NCI-H1436 (cell line): ENCODE results near the gene ZNF280B.
"Not testable (repeated sequence)": the region's sequence is repeated elsewhere in the genome, so short reads cannot be mapped to it uniquely, and the experiment has no call there.

ENCODE experiments used
- DNase-seq: peaks from one replicate; lab custom pipeline; 2025; lab: John Stamatoyannopoulos, UW

The ZNF280B gene

DNA sequence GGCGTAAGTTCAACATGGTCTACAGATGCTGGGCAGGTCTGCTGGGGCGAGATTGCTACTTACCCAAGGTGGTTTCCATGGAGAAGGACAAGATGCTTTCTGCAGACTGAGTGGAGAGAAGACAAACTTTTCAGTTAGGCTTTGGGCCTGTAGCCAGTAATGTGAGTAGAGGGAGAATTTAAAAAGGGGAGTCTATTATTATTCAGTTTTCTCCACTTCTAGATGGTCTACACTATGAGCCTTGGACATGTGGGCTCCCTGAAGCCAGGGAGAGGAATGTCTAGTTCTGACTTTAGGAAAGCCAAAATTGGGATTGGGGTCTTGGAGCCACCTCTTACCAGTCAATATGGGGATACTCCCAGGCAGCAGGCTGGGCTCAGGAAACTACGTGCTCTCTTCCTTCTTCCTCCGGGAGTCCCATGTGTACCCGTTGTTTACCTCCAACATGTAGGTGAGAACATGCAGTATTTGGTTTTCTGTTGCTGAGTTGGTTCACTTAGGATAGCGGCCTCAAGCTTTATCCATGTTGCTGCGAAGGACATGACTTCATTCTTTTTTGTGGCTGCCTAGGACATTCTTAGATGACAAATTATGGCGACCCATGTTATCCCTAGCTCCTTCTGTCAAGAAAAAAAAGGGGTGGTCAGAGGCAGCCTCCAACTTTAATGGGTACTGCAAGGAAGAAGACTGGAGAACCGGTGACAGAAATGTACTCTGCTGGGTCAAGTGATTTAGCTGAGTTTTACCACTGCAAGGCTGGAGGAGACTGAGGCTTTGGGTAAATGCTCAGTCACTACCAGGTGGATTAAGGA lies 26.3 kb upstream of the ZNF280B start:
- DNase-seq, result no peak

DNA sequence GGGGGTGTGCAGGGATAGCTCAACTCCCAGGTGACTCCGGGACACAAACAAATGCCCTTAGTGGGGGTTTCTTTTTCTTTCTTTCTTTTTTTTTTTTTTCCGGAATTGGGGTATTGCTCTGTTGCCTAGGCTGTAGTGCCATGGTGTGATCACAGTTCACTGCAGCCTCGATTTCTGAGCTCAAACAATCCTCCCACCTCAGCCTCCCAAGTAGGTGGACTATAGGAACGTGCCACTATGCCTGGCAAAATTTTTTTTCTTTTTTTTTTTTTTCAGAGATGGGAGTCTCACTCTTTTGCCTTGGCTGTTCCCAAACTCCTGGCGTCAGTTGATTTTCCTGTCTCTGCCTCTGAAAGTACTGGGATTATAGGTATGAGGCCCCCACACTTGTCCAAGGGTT lies 25.3 kb upstream of the ZNF280B start:
- DNase-seq, result no peak

DNA sequence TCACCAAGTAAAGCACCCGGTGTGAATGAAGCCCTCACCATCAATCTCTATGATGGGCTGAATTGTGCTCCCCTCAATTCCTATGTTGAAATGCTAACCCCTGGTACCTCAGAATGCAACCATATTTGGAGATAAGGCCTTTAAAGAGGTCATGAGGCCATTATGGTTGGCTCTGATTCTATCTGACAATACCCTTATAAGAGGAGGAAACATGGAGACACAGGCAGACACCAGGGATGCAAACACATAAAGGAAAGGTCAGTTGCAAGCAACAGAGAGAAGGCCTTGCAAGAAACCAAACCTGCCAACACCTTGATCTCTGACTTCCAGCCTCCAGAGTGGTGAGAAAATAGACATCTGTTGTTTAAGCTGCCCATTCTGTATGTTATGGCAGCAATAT lies 24.9 kb upstream of the ZNF280B start:
- DNase-seq, result no peak

- not testable (repeated sequence) for DNase-seq
These were observed 24.1 kb upstream of the ZNF280B start for GRCh38 chr22:22532547-22533071.

DNA sequence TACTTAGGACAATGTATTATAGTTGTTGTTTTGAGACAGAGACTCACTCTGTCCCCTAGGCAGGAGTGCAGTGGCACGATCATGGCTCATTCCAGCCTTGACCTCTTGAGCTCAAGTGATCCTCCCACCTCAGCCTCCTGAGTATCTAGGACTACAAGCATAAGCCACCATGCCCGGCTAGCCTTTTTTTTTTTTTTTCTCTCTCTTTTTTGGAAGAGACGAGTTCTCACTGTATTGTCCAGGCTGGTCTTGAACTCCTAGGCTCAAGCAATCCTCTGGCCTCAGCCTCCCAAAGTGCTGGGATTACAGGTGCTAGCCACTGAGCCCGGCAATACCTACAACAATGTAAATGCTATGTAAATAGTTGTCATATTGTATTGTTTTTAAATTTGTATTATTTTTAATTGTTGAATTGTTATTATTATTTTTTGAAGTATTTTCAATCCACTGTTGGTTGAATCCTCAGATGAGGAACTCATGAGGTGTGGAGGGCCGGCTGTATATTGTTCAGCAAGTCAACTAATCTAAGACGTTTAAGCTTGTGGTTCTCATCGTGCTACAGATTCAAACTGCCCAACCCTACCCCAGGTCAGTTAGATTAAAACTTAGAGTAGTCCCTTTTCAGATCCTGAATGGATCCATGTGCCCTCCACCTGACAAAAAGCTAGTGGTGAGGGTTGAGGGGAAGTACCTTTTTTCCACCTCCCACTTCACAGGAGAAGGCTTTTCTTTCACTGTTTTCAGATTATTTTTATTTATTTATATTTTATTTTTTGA lies 23.4 kb upstream of the ZNF280B start:
- no peak for DNase-seq

GRCh38 chr22:22528780-22529179 lies 20.2 kb upstream of the ZNF280B start:
- DNase-seq, result no peak

- DNase-seq, result no peak
These were observed 18.8 kb upstream of the ZNF280B start for GRCh38 chr22:22527312-22527711.

DNA sequence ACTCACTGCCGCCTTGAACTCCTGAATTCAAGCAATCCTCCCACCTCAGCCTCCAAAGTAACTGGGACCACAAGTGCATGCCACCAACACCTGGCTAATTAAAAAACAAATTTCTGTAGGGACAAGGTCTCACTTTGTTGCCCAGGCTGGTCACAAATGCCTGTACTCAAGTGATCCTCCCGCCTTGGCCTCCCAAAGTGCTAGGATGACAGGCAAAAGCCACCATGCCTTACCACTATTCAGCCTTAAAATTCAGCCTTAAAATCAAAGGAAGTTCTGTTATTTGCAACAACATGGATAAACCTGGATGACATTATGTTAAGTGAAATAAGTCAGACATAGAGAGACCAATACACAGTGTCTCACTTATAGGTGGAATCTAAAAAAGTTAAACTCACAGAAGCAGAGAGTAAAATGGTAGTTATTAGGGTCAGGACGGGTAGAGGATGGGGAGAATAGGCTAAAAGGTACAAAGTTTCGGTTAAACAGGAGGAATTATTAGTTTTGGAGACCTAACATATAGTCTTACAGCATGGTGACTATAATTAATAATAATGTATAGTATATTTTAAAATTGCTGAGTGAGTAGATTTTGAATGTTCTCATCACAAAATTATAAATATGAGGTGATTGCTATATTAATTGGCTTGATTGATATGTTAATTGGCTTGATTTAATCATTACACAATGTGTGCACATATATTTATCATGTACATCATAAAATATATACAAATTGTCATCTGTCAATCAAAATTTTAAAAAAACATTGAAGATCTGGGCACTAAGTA lies 17.8 kb upstream of the ZNF280B start:
- DNase-seq, result no peak

DNA sequence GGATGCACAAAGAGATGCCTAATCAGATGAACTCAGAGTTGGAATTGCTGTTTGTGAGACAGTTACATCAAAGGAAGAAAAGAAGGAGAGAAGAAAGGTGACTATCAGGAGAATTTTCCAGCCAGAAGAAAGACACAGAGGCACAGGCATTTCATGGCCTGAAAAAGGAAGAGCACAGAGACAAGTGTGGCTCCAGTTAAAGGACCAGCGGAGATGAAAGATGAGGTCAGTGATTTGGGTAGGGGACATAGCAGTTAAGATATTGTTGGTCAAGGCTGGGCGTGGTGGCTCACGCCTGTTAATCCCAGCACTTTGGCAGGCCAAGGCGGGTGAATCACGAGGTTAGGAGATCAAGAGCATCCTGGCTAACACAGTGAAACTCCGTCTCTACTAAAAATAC lies 15.0 kb upstream of the ZNF280B start:
- DNase-seq, result no peak

DNA sequence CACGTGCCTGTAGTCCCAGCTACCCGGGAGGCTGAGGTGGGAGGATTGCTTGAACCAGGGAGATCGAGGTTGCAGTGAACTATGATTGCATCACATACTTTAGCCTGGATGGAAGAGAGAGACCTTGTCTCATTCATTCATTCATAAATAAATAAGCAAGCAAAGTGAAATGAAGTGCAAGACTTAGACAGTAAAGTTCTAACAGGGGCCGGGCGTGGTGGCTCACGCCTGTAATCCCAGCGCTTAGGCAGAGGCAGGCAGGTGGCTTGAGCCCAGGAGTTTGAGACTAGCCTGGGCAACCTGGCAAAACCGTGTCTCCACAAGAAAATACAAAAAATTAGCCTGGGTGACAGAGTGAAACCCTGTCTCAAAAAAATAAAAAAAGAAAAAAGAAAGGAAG lies 13.1 kb upstream of the ZNF280B start:
- DNase-seq, result no peak

GRCh38 chr22:22520667-22521602 lies 12.4 kb upstream of the ZNF280B start:
- no peak for DNase-seq

DNA sequence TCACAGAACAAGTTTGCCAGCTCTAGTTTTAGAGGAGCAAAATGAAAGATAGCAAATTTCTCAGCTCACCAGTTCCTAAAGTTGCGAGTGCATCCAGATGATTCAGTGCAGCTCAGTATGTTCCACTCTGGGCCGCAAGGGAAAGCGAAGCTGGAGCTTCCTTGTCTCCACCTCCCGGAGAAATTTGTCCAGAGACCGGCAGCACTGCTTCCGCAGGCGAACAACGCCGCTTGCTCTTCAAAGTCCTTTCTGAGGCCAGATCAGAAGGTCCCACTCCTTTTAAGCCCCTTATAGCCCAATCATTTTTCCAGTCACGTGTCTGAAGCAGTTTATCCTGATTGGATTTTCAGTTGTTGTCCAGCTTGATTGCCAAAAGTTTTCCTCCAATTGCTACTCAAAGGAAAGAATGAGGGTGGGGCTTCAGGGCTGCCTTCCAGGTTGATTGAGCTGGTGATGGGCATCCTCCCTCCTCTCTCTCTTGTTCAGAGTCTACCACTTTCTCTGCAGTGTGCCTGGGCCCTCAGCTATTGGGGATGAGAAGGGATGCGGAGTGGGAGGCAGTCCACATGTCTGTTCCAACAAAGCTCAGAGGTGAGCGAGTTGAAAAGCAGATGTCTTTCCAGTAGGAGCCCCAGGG lies 11.6 kb upstream of the ZNF280B start, which contains the start of gene ZNF280A:
ZNF280A (minus strand) TSS at position 251 of the 637 bp plus-strand sequence. CDS start 4,640 bp downstream, outside the sequence.
- DNase-seq, result no peak

DNA sequence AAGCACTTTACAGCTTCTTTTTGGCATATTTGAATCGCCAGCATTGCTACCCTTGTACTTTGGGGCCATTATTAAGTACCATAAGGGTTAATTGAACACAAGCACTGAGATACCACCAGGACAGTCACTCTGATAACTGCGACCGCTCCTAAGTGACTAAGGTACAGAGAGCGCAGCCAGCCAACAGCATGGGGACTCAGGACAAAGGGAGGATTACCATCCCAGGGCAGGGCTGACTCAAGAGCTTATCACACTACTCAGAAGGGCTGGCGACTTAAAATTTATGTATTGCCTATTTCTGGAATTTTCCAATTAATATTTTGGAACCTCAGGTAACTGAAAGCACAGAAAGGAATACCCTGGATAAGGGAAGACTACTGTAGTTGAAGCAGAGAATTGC lies 11.0 kb upstream of the ZNF280B start:
- no peak for DNase-seq

DNA sequence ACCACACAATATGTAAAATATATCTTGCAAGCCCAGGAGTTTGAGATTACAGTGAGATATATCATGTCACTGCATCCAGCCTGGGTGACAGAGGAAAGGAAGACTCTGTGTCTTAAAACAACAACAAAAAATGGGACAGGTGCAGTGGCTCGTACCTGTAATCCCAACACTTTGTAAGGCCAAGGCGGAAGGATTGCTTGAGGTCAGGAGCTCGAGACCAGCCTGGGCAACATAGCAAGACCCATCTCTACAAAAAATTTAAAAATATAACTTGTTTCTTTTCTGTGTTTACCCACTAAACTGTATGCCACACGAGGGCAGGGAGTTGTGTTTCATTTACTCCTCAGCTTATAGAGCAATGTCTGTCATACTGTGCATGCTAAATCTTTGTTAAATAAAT lies 8.4 kb upstream of the ZNF280B start:
- DNase-seq, result no peak

DNA sequence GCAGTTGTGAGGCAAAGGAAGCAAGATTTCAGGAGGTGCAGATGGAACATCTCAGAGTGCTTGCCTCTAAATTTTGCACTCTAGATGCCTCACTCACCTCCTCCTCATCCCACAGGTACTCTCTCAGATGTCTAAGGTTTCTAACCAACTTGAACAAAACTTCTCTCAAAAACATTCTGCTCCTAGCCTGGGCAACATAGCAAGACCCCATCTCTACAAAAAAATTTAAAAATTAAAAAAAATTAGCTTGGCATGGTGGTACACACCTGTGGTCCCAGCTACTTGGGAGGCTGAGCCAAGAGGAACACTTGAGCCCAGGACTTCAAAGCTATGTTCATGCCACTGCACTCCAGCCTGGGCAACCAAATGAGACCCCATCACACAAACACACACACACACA lies 7.3 kb upstream of the ZNF280B start:
- DNase-seq, result no peak

GRCh38 chr22:22514431-22514830 lies 5.9 kb upstream of the ZNF280B start:
- DNase-seq, result not testable (repeated sequence)

- DNase-seq, result no peak
These were observed 5.1 kb upstream of the ZNF280B start for GRCh38 chr22:22513619-22514018.

- no peak for DNase-seq
These were observed 4.4 kb upstream of the ZNF280B start for GRCh38 chr22:22512951-22513350.

DNA sequence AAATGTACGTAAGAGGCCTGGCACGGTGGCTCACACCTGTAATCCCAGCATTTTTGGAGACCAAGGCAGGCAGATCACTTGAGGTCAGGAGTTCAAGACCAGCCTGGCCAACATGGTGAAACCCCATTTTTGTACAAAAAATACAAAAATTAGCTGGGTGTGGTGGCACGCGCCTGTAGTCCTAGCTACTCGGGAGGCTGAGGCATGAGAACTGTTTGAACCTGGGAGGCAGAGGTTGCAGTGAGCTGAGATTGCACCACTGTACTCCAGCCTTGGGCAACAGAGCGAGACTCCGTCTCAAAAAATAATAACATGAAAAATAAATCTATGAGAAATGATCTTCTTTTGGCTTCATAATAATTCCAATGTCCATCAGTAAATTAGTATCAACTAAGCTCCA lies 2.3 kb upstream of the ZNF280B start:
- not testable (repeated sequence) for DNase-seq

GRCh38 chr22:22509912-22510311 lies 1.4 kb upstream of the ZNF280B start:
- DNase-seq, result not testable (repeated sequence)
